Endothelial cell of umbilical vein (primary cell): Measurements from ENCODE around the gene IGF2BP1.

Experiments
- CTCF ChIP-seq, 2 donors: IDR thresholded peaks; 1 replicate in 1 of 2; 2 replicates in 1 of 2; pipeline ENCODE4 v1.5.1; 2011; ENCODE audit warnings: low read length in 2 of 2, mild to moderate bottlenecking in 2 of 2, moderate library complexity in 2 of 2, control low read depth in 1 of 2, inconsistent platforms in 1 of 2, low read depth in 1 of 2; ENCODE audit not compliant: insufficient read depth in 1 of 2; ENCODE audit errors: extremely low read depth in 1 of 2
- EZH2 ChIP-seq: IDR thresholded peaks from 2 replicates; pipeline ENCODE4 v1.6.1; 2012; ENCODE audit warnings: borderline replicate concordance, low read depth, mild to moderate bottlenecking, moderate library complexity, low read length, inconsistent platforms; ENCODE audit not compliant: severe bottlenecking
- JUN ChIP-seq: IDR thresholded peaks from 2 replicates; pipeline ENCODE4 v1.6.1; 2011; ENCODE audit warnings: borderline replicate concordance, low read depth; ENCODE audit not compliant: insufficient read length, insufficient read depth
- TF ChIP-seq, protein P1 (sequence below): IDR thresholded peaks from 2 replicates; pipeline ENCODE4 v1.6.1; 2011; ENCODE audit not compliant: insufficient read depth, insufficient read length

- TF ChIP-seq CTCF (IDR thresholded peaks at IDR 0.05; ENCODE audit: extremely low read depth in 1 of 2, insufficient read depth in 1 of 2, low read depth in 1 of 2, low read length in 2 of 2) (no peak), EZH2 (no peak), JUN (no peak)
- TF ChIP-seq, protein P1, sequence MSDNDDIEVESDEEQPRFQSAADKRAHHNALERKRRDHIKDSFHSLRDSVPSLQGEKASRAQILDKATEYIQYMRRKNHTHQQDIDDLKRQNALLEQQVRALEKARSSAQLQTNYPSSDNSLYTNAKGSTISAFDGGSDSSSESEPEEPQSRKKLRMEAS = no peak
Measured at GRCh38 chr17:49015924-49016774, 19.0 kb downstream of the IGF2BP1 start.
